ENCODE measurements around the gene DPPA5.

The DPPA5 gene

GRCh38 chr6:73368675-73369074 lies 14.6 kb upstream of the DPPA5 start:
- ChIA-PET POLR2A (no interaction called here), CTCF (interaction anchor here (1.4 kb wide), 1 partner anchor 42 kb away, joined by 3 read pairs; no protein-coding TSS in a partner anchor)
- no peak for TF ChIP-seq CTCF (IDR thresholded peaks at IDR 0.05; ENCODE audit: insufficient read depth, low read length, missing control alignments)
- no peak overlapping the region for H3K4me3 ChIP-seq (ENCODE audit: low read depth, low read length)
- DNase-seq (ENCODE audit: low read depth, low spot score): no peak

GRCh38 chr6:73367761-73368355 lies 13.8 kb upstream of the DPPA5 start:
- CTCF ChIA-PET: interaction anchor here (1.0 to 1.4 kb wide), 2 partner anchors 21 to 42 kb away, joined by 3 read pairs; no protein-coding TSS in a partner anchor
- POLR2A ChIA-PET: no interaction called here
- no peak overlapping the region for H3K4me3 ChIP-seq (ENCODE audit: low read depth, low read length)
- TF ChIP-seq CTCF (IDR thresholded peaks at IDR 0.05; ENCODE audit: insufficient read depth, low read length, missing control alignments): no peak
- no peak for DNase-seq (ENCODE audit: low read depth, low spot score)

- CTCF ChIA-PET: interaction anchor here (2.3 kb wide), 1 partner anchor 12 kb away, joined by 6 read pairs; no protein-coding TSS in a partner anchor
- POLR2A ChIA-PET: no interaction called here
- DNase-seq (ENCODE audit: low read depth, low spot score): no peak
- no peak overlapping the region for H3K4me3 ChIP-seq (ENCODE audit: low read depth, low read length)
- no peak for TF ChIP-seq CTCF (IDR thresholded peaks at IDR 0.05; ENCODE audit: insufficient read depth, low read length, missing control alignments)
Observed at GRCh38 chr6:73364549-73364948, 10.5 kb upstream of the DPPA5 start.

DNA sequence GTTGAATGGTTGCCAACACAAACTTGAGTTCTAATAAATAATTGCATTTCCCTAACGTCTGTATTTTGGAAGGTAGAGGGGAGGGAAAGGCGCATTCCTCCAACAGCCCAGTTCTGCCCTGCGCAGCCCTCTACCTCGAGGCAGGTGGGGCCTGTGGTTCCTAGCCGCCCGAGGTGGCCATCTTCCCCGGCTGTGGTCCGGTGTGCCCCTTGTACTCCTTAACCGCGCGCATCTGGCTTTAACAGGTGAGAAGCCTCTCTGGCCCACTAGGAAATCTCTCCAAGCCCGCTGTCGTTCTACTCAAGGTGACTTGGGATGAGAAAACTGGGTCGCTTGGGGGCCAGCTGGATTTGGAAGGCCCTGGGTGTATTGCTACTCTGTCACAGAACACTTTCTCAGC lies 10.0 kb upstream of the DPPA5 start:
- CTCF ChIA-PET: no interaction called here
- no peak for DNase-seq (ENCODE audit: low read depth, low spot score)
- POLR2A ChIA-PET: no interaction called here
- no peak for TF ChIP-seq CTCF (IDR thresholded peaks at IDR 0.05; ENCODE audit: insufficient read depth, low read length, missing control alignments)
- H3K4me3 ChIP-seq (ENCODE audit: low read depth, low read length): no peak overlapping the region

DNA sequence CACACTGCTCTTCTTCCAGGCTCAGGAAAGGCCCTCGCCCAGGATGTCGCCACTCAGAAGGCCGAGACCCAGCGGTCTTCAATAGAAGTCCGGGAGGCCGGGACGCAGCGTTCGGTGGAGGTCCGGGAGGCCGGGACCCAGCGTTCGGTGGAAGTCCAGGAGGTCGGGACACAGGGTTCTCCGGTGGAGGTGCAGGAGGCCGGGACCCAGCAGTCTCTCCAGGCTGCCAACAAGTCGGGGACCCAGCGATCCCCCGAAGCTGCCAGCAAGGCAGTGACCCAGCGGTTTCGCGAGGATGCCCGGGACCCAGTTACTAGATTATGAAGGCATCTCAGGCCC lies 9.4 kb upstream of the DPPA5 start:
- ChIA-PET POLR2A (no interaction called here), CTCF (interaction anchor here (1.0 kb wide), 1 partner anchor 25 kb away, joined by 3 read pairs; no protein-coding TSS in a partner anchor)
- TF ChIP-seq CTCF (IDR thresholded peaks at IDR 0.05; ENCODE audit: insufficient read depth, low read length, missing control alignments): no peak
- DNase-seq (ENCODE audit: low read depth, low spot score): no peak
- no peak overlapping the region for H3K4me3 ChIP-seq (ENCODE audit: low read depth, low read length)

DNA sequence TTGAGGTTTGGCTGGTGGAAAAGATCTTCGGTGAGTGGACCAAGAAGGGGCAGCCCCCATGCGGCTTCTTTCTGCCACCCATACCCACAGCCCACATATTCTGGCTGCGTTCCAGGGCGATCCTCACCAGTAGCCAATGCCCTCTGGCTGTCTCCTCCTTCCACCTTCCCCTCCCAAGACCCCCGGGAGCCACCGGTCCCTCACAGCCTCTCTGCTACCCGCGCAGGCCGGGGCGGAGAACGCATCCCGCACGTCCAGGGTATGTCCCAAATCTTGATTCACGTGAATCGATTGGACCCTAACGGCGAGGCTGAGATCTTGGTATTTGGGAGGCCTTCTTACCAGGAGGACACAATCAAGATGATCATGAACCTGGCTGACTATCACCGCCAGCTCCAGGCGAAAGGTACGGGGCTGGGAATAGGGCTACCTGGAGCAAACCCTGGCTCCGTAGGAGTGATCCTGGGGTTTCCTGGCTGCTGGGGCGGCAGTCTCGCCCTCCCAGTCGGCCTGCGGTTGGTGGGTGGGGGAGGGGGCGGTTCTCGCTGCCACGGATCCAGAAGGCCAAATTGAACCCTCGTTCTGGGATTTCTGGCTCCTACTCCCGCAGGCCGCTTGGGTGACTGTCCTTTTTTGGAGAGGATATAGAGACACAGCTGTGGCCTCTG lies 8.9 kb upstream of the DPPA5 start:
- CTCF ChIA-PET: interaction anchor here (1.0 kb wide), 1 partner anchor 25 kb away, joined by 3 read pairs; no protein-coding TSS in a partner anchor
- no peak for TF ChIP-seq CTCF (IDR thresholded peaks at IDR 0.05; ENCODE audit: insufficient read depth, low read length, missing control alignments)
- no peak for DNase-seq (ENCODE audit: low read depth, low spot score)
- POLR2A ChIA-PET: no interaction called here
- H3K4me3 ChIP-seq (ENCODE audit: low read depth, low read length): no peak overlapping the region
